GM12891 (cell line): Measurements from ENCODE around the gene TLR10.

ENCODE experiments used
- POLR2A ChIP-seq: IDR thresholded peaks from 2 replicates; pipeline ENCODE4 v1.6.1; 2011; ENCODE audit warnings: low read depth, low read length, control low read depth
- POLR2AphosphoS5 ChIP-seq: IDR thresholded peaks from 2 replicates; pipeline ENCODE4 v1.6.1; 2011; ENCODE audit warnings: low read depth, low read length, control low read depth
- TAF1 ChIP-seq: IDR thresholded peaks from 2 replicates; pipeline ENCODE4 v1.6.1; 2011; ENCODE audit warnings: low read depth, low read length, control low read depth

GRCh38 chr4:38730830-38731646 is 51.8 kb downstream of the TLR10 start:
- TF ChIP-seq POLR2AphosphoS5 (no peak), POLR2A (no peak), TAF1 (no peak)
